Activated CD4-positive, alpha-beta T cell treated with anti-CD3 and anti-CD28 coated beads, Interleukin-2, Interleukin-4, amounts not matched to agents 100 ng/mL and 50 ng/mL, durations not matched to agents 16 hours and 8 hours (primary cell): ENCODE data around the gene GPR108.
"Not testable (repeated sequence)": the region's sequence is repeated elsewhere in the genome, so short reads cannot be mapped to it uniquely, and the experiment has no call there.

Experiments
- DNase-seq: peaks from one replicate; pipeline ENCODE4 v3.0.0-alpha.2; 2020; ENCODE audit warnings: low spot score

Gene GPR108

DNA sequence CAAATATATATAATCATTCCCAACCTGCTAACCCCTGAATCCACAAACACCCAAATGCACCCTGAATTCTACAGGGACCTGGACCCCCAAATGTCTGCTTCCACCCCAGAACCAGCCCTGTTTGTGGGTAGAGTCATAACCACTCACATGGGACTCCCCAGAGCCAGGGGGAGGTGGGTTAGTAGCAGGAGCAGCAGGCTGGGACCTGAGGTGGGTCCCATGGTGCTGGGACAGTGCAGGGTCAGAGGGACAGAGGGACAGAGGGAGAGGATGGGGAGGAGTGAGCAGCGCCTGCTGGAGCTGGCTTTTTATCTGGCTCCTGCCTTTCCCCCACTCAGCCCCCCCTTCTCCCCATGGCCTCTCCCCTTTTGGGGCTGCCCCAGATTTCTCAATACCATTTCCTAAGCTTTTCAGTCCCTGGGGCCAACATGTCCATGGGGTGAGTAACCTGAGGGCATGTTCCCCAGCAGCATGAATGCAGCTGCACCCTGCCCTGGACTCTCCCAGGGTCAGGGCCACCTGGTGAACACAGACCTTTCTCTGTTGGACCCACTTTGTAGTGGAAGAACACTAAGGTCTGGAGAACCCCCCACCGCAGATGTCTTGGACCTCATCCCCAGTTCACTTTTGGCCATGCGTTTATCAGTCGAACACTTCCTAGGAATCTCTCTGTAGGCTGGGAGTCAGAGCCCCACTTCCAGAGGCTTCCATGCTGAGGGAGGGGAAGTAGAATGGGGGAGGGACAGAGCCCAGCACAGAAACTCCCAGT lies 16.8 kb downstream of the GPR108 start, which contains the start of gene C3:
Gene C3 (minus strand): TSS at position 282 of the 769 bp plus-strand sequence. CDS start 61 bp downstream, at position 221.
- DNase-seq = no peak

DNA sequence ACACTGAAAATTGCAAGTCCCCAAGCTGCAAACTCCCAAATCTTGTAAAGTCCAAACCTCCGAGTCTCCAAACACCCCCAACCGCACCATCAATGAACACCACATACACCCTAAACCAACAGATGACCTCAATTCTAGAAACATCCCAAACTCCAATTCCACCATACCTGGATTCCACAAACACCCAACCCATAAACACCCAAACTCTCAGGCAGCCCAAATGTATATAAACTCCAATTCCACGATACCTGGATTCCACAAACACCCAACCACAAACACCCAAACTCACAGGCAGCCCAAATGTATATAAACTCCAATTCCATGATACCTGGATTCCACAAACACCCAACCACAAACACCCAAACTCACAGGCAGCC lies 17.4 kb downstream of the GPR108 start:
- no peak for DNase-seq

DNA sequence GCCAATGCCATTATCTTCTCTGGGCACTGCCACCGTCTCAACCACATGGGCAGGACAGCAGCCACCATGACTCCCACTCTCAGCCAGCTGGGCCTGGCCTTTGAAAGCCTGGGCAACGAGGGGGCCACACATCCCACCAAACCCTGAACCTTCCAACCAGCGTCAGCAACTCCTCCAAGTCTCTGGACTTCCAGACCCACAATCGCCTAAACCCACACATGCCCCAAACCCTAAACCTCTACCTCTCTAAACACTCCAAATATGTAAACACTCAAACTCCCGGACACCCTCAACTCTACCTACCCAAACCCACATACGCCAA lies 17.9 kb downstream of the GPR108 start:
- no peak for DNase-seq

DNA sequence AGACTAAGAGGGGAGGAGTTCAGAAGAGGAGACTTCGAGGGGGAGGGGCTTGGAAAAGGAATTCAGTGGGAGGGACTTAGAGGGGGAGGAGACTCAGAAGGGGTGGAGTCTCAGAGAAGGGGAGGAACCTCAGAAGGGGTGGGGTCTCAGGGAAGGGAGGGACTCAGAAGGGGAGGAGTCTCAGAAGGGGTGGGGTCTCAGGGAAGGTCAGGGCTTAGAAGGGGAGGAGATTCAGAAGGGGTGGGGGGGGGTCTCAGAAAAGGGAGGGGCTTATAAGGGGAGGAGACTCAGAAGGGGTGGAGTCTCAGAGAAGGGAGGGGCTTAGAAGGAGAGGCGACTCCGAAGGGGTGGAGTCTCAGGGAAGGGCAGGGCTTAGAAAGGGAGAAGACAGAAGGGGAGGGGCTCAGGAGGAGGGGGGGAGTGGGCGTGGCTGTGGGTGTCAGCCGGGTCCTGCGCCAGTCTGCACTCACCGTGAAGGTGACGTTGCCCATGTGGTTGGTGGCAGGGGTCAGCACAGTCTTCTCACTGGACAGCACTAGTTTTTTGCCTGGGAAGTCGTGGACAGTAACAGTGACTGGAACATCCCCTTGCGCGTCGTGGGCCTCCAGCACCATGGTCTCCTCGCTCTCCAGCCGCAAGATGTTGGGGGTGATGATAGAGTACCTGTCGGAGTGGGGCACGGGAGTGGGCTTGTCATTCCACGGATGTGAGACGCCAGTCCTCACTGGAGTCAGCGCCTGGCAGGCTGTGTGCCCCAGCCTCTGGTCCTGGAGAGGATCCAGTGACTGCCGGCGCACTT lies 18.4 kb downstream of the GPR108 start:
- no peak for DNase-seq

DNA sequence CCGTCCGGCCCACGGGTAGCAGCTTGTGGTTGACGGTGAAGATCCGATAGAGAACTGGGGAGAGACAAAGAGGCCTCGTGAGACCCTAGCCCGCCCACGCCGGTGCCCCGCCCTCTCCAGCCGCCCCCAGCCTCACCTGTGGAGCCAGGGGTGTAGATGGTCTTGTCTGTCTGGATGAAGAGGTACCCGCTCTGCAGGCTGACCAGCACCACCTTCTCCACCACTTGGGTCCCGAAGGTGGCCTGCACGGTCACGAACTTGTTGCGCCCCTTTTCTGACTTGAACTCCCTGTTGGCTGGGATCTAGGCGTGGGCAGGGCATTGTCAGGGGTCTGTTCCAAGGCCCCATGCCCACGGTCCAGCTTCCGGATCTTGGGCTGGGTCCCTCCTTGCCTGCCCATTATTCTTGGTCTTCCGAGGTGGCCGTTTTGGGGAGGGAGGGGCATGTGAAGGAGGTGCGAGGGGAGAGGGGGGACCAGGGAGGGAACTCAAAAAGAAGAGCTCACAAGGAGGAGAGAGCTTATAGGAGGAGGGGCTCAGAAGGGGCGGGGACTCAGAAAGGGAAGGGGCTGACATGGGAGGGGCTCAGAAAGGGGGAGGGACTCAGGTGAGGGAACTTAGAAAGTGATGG lies 19.2 kb downstream of the GPR108 start:
- DNase-seq = no peak

DNA sequence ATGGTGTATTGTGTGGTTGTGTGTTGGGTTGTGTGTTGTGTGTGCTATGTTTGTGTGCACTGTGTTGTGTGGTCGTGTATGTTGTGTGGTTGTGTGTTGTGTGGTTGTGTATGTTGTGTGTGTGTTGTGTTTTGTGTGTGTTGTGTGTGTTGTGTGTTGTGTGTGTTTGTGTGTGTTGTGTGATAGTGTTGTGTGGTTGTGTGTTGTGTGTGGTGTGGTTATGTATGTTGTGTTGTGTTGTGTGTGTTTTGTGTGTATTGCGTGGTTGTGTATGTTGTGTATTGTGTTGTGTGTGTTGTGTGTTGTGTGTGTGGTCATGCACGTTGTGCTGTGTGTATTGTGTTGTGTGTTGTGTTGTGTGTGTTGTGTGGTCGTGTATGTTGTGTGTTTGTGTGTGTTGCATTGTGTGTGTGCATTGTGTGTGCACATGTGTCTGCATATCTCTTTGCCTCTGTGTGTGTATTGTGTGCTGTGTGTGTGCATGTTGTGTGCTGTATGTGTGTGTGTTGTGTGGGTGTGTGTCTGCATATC lies 19.9 kb downstream of the GPR108 start:
- DNase-seq = no peak

DNA sequence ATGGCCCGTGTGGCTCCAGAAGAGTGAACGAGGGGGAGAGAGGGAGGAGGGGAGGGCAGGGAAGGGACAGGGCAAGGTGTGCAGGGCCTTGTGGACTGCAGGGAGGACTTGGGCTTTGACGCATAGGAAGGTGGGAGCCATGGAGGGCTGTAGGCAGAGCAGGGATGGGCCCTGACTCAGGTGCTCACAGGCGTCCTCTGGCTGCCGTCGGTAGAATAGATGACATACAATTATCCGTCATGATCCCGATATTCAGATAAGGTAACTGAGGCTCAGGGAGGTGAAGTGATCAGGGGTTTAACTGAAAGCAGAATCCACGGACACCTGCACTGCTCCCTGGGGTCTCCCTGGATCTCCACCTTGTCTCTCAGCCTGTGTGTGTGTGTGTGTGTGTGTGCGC lies 20.3 kb downstream of the GPR108 start:
- no peak for DNase-seq

DNA sequence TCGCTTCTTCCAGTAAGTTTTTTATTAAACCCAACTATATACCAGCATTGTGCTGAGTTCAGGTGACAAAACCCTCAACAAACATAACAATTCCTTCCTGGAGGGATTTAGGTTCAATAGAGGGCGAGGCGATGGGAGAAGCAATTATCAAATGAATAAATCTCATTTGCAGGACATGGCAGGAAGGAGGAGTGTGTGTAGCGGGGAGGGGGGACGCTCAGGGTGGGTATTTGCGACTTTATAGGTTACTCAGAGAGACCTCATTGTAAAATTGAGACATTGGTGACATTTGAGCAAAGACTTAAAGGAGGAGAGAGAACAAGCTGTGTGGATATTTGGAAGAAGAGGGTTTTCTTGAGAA lies 20.8 kb downstream of the GPR108 start:
- no peak for DNase-seq

DNA sequence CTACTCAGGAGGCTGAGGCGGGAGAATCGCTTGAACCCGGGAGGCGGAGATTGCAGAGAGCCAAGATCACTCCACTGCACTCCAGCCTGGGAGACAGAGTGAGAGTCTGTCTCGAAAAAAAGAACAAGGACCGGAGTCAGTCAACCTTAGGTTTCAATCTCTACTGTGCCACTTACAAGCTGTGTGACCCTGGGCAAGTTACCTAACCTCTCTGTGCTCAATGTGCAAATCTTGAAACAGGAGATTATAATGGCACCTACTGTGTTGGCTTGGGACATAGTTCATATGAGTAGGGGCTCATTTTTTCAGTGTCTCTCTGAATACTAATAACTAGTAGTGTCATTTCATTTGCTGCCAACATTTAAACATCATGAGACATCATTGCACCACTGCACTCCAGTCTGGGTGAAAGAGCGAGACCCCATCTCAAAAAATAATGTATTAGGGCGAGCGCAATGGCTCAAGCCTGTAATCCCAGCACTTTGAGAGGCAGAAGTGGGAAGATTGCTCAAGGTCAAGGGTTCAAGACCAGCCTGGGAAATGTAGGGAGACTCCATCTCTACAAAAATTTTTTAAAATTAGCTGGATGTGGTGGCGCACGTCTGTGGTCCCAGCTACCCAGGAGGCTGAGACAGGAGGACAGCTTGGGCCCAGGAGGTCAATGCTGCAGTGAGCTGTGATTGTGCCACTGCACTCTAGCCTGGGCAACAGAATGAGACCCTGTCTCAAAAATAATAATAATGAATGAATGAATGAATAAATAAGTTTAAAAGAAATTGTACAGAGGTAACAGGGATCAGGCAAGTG lies 22.4 kb downstream of the GPR108 start:
- DNase-seq = no peak

DNA sequence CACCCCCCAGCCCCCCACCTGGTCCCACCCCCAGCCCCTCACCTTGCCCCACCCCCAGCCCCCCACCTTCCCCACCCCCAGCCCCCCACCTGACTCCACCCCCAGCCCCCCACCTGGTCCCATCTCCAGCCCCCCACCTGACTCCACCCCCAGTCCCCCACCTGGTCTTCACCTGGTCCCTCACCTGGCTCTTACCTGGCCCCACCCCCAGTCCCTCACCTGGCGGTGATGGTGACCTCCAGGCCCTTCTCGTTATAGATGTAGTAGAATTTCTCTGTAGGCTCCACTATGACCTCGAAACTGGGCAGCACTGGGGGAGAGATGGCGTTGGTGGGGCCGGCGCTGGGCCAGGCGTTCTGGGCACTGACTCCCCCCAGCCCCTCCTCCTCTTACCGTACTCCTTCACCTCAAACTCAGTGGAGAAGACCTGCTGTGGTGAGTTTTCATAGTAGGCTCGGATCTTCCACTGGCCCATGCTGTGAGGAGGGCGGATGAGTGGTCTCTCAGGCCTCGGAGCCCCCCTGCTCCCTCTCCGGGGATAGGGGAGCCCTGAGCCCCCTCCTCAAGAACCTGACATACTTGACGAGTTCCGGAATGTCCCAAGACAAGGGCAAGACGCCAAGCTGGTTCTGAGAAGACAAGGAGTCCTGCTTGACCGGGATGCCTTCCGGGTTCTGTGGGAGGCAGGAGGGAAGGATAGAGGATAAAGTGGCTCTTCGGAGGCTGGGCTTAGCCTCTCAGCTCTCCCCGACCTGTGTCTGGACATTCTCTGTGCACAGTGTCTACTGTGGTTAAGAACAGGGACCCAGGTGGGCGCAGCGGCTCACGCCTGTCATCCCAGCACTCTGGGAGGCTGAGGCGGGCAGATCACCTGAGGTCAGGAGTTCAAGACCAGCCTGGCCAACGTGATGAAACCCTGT lies 23.3 kb downstream of the GPR108 start:
- DNase-seq = no peak

DNA sequence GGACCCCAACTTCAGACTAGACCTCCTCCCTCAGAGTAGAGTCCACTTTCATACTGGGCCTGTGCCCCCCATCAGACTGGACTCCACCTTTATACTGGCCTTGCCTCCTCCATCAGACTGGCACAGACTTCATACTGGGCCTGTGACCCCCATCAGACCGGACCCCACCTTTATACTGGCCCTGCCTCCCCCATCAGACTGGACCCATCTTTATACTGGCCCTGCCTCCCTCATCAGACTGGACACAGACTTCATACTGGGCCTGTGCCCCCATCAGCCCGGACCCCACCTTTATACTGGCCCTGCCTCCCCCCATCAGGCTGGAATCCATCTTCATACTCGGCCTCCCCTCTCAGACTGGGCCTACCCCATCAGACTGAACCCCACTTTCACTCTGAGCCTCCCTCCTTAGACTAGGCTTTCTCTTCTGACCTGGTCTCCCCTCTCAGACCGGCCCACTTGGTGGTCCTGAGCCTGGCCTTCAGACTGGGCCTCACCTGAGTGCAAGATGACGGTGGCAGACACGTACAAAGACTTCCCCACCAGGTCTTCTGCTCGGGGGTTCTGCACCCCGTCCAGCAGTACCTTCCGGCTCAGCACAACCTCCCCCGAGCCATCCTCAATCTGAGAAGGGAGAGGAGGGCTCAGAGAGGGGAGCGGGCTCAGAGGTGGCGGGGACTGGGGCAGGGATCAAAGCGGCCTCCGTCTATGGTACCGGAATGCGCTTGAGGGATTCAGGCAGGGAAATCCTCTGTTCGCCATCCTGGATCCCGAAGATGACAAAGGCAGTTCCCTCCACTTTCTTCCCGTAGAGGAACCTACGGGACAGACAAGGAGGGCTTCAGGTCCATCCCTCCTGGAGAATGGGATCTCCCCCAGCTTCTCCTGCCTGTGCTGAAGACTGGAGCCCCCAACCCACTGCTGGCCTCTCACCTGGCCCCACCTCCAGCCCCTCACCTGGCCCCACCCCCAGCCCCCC lies 24.4 kb downstream of the GPR108 start:
- DNase-seq = no peak

DNA sequence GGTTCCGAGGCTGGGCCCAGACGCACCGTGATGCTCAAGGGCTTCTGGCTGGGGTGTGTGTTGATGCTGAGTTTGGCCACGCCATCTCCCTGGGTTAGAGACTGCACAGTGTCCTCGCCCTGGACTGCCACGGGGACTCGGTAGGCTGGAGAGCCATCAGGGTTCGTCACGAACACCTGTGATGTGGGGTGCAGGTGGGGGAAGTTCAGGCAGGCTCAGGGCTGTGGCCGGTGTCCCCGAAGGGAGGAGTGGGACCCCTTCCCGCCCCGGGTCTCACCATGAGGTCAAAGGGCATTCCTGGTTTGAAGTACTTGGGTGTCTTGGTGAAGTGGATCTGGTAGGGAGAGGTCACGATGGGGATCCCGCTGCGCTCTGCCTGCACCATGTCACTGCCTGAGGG lies 25.1 kb downstream of the GPR108 start:
- no peak for DNase-seq

DNA sequence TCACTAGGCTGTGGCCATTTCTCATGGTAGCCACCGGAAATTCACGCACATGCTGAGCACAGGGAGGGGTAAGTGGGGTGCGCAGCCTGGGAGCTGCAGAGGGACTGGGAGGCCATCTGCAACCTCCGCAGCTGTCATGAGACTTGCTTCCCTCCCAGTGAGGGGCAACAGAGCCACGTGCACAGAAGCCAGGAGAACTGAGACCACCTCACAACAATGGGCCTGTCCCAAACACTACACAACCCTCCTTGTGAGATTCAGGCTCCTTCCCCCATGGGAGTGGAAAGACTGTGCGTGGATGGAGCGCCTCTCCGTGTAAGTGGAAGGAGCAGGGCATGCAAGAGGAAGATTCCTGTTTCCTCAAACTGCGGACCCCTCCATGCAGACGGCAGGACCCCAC lies 25.8 kb downstream of the GPR108 start:
- no peak for DNase-seq

DNA sequence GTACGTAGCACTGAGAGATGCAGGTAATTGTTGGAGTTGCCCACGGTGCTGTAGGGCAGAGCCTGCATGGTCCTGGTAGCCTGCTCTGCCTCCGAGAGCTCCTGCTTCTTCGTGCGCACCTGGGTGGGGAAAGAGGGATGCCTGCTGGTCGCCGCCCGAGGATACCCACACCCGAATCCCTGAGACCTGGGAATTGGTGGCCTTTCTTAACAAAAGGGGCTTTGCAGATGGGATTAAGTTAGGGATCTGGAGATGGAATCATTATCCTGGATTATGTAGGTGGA lies 26.4 kb downstream of the GPR108 start:
- DNase-seq = no peak

DNA sequence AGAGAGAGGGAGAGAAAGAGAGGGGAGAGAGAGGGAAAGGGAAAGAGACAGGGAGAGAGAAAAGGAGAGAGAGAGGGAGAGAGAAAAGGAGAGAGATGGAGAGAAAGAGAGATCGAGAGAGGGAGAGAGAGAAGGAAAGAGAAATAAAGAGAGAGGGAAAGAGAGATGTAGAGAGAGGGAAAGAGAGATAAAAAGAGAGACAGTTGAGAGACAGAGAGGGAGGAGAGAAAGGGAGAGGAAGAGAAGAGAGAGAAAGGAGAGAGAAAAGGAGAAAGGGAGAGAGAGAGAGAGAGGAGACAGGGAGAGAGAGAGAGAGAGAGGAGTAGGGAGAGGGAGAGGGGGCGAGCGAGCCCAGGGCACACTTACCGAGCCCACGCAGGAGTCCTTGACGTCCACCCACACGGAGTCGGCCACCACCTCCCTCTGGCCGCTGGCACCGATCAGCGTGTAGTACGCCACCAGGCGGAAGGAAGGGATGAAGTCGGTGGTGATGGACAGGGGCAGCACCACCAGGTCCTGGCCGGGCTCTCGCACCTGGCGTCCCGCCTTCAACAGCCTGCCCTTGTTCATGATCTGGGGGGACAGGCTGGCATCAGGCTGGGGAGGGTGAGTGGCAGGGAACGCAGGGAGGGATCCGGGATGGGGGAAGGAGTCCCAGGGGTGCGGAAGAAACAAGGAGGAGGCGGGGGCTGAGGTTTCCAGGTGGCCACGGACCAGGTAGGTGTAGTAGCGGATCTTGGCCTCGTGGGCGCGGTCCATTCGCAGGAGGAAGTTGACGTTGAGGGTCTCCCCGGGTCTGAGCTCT lies 26.9 kb downstream of the GPR108 start:
- no peak for DNase-seq

DNA sequence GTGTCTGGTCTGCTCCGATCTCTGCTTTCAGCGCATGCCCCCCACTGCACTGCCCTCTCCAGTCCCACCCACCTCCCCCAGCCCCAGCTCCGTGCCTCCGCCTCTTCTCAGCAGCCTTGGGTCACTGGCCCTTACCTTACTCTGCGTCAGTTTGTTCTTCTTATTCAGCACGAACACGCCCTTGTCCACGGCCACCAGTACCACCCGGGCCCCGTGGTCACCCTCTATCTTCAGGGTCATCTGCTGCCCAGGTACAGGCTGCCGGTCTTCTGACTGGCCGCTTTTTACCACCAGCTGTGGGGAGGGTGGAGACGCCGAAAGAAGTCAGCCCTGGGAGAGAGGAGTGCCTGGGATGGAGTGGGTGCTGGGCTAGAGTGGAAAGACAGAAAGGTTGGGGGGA lies 27.8 kb downstream of the GPR108 start:
- DNase-seq = no peak

DNA sequence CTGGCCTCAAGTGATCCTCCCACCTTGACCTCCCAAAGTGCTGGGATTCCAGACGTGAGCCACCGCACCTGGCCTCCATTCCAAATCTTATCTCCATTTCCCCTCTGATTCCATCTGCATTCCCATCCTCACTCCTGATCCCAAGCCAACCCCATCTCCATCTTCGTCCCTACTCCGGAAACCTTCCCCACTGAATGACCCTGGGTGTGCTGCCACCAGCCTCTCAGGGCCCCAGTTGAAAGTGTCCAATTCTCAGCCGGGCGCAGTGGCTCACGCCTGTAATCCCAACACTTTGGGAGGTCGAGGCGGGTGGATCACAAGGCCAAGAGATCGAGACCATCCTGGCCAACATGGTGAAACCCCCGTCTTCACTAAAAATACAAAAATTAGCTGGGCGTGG lies 28.5 kb downstream of the GPR108 start:
- not testable (repeated sequence) for DNase-seq

DNA sequence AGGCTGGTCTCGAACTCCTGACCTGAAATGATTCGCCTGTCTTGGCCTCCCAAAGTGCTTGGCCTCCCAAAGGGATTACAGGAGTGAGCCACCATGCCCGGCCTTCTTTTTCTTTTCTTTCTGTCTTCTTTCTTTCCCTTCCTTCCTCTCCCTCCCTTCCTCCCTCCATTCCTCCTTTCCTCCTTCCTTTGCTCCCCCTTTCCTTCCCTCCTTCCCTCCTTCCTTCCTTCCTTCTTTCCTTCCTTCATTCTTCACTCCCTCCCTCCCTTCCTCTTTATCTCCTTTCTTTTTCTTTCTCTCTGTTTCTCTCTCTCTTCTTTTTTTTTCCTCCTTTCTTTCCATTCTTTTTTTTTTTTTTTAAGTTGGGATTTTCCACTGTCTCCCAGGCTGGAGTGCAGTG lies 29.0 kb downstream of the GPR108 start:
- DNase-seq = no peak

DNA sequence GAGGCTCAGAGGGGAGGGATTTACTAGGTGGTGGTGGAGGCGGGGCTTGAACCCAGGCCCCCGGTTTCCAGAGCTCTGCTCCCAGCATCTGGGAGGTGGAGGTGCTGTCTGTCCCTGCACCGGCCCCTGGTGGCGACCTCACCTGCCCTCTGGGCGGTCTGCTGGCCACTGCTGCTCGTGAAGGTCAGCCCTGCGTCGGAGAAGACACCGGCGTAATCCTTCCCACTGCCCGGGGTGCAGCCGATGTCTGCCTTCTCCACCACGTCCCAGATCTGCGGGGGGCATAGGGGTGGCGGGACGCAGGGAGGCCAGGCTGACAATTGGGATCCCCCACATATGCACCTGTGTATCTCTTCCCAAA lies 29.7 kb downstream of the GPR108 start:
- no peak for DNase-seq
